ENCODE data around the gene MRM2. TPM values are rescaled to one million over a fixed set of nuclear protein-coding genes. Genes with fewer than 3 reads are reported as not detected.

MRM2 gene
- total and polyA plus RNA-seq, 4 donors, result 9.7 to 14.9 (median 11.8) TPM

- no peaks in the 10 kb centered on the region for H3K4me1 ChIP-seq (ENCODE audit: control insufficient read depth in 4 of 4, insufficient read depth in 4 of 4, low read length in 3 of 4)
- no peak overlapping the region for H3K4me3 ChIP-seq (ENCODE audit: low read depth in 1 of 3, low read length in 3 of 3)
- TF ChIP-seq EGR1 (IDR thresholded peaks at IDR 0.05; ENCODE audit: low read depth in 2 of 2) (no peak), RXRA (IDR thresholded peaks at IDR 0.05) (no peak), CTCF (IDR thresholded peaks at IDR 0.05; ENCODE audit: low read depth, low read length, missing input control) (peak; percentile 62), HNF4A (conservative IDR thresholded peaks at IDR 0.05) (no peak), FOXA1 (IDR thresholded peaks at IDR 0.05) (no peak), REST (IDR thresholded peaks at IDR 0.05) (no peak), HNF4G (IDR thresholded peaks at IDR 0.05) (no peak), YY1 (IDR thresholded peaks at IDR 0.05) (no peak), RAD21 (IDR thresholded peaks at IDR 0.05) (peak; percentile 79 to 90), MAX (IDR thresholded peaks at IDR 0.05) (no peak)
- no peak overlapping the region for H3K27ac ChIP-seq (ENCODE audit: low read depth in 1 of 2, low read length in 2 of 2)
- no peak overlapping the region for H3K9ac ChIP-seq (ENCODE audit: low read depth in 1 of 2, low read length in 2 of 2)
- DNase-seq (ENCODE audit: low spot score), result peak; percentile 75
- H3K27me3 ChIP-seq (ENCODE audit: control insufficient read depth in 4 of 4, insufficient read depth in 4 of 4, low read length in 3 of 4), result no peaks in the 10 kb centered on the region
- 67% methylated on average over 21 of the region's 21 CpGs for WGBS
- no peaks in the 10 kb centered on the region for H3K9me3 ChIP-seq (ENCODE audit: control insufficient read depth in 4 of 4, low read length in 3 of 4)
- H3K36me3 ChIP-seq (ENCODE audit: control insufficient read depth in 4 of 4, insufficient read depth in 3 of 4, low read depth in 1 of 4, low read length in 3 of 4), result peaks cover 1 to 41% (median 13%) of the 10 kb centered on the region in 4 donors
These were observed 32.7 kb downstream of the MRM2 start for GRCh38 chr7:2209146-2209960.

GRCh38 chr7:2208712-2209111, 33.3 kb downstream of the MRM2 start:
- no peaks in the 10 kb centered on the region for H3K4me1 ChIP-seq (ENCODE audit: control insufficient read depth in 4 of 4, insufficient read depth in 4 of 4, low read length in 3 of 4)
- H3K4me3 ChIP-seq (ENCODE audit: low read depth in 1 of 3, low read length in 3 of 3), result no peak overlapping the region
- no peak overlapping the region for H3K27ac ChIP-seq (ENCODE audit: low read depth in 1 of 2, low read length in 2 of 2)
- no peak for DNase-seq (ENCODE audit: low spot score)
- 94% methylated on average over 16 of the region's 16 CpGs for WGBS
- no peaks in the 10 kb centered on the region for H3K9me3 ChIP-seq (ENCODE audit: control insufficient read depth in 4 of 4, low read length in 3 of 4)
- TF ChIP-seq FOXA2 (IDR thresholded peaks at IDR 0.05) (no peak), ZBTB33 (IDR thresholded peaks at IDR 0.05) (no peak), HNF4G (IDR thresholded peaks at IDR 0.05) (no peak), RXRA (IDR thresholded peaks at IDR 0.05) (no peak)
- no peaks in the 10 kb centered on the region for H3K27me3 ChIP-seq (ENCODE audit: control insufficient read depth in 4 of 4, insufficient read depth in 4 of 4, low read length in 3 of 4)
- no peak overlapping the region for H3K9ac ChIP-seq (ENCODE audit: low read depth in 1 of 2, low read length in 2 of 2)
- H3K36me3 ChIP-seq (ENCODE audit: control insufficient read depth in 4 of 4, insufficient read depth in 3 of 4, low read depth in 1 of 4, low read length in 3 of 4), result peaks cover 0 to 37% (median 12%) of the 10 kb centered on the region in 4 donors
